HEK293 (cell line): ENCODE measurements around the gene MT1B.
A peak's percentile ranks its signal among the peaks of the same experiment; 100 is the strongest.

Source experiments
- CTCF ChIA-PET: fragments of 350-600 bp; formaldehyde crosslinking; extraction: SDS; loops from one replicate; lab custom pipeline; 2021; ENCODE audit warnings: antibody characterized with exemption; lab: Yijun Ruan, JAX
- POLR2A ChIA-PET: fragments of 300-600 bp; formaldehyde crosslinking; extraction: SDS; loops from one replicate; lab custom pipeline; 2020; ENCODE audit warnings: antibody characterized with exemption, inconsistent platforms; lab: Yijun Ruan, JAX
- H3K27ac ChIP-seq: fragments of 200-500 bp; sonication (Bioruptor generic); 2 replicates; pipeline ENCODE4 v1.5.1; 2014; ENCODE audit warnings: low read depth, low read length, control low read depth, inconsistent platforms; ENCODE audit errors: extremely low read depth
- H3K36me3 ChIP-seq, 2 experiments: fragments of 200-500 bp in 1 of 2; sonication (Bioruptor generic) in 1 of 2; 1 replicate in 1 of 2; 2 replicates in 1 of 2; pipeline ENCODE4 v1.5.1; 2014 to 2017; ENCODE audit warnings: inconsistent platforms in 2 of 2, low read length in 2 of 2; ENCODE audit not compliant: control insufficient read depth in 2 of 2, insufficient read depth in 1 of 2
- H3K4me1 ChIP-seq: fragments of 200-500 bp; sonication (Bioruptor generic); 2 replicates; pipeline ENCODE4 v1.5.1; 2014; ENCODE audit warnings: mild to moderate bottlenecking, low read length, inconsistent platforms; ENCODE audit not compliant: control insufficient read depth, insufficient read depth
- H3K4me3 ChIP-seq: 2 replicates; pipeline ENCODE4 v1.5.1; 2011; ENCODE audit warnings: low read depth, mild to moderate bottlenecking, control low read depth, low read length, moderate library complexity
- H3K9me3 ChIP-seq: fragments of 200-500 bp; sonication (Bioruptor generic); 2 replicates; pipeline ENCODE4 v1.5.1; 2014; ENCODE audit warnings: low read depth, low read length, inconsistent platforms; ENCODE audit not compliant: control insufficient read depth, insufficient read depth
- BCL6B ChIP-seq: fragments of 450-650 bp; formaldehyde crosslinking; IDR thresholded peaks from 2 replicates; pipeline ENCODE4 v1.5.1; 2017; ENCODE audit warnings: missing biosample characterization, missing genetic modification characterization
- GFI1B ChIP-seq: fragments of 450-650 bp; formaldehyde crosslinking; IDR thresholded peaks from 2 replicates; pipeline ENCODE4 v1.5.1; 2016; ENCODE audit warnings: missing biosample characterization, missing genetic modification characterization
- PRDM2 ChIP-seq: fragments of 450-650 bp; formaldehyde crosslinking; IDR thresholded peaks from 2 replicates; pipeline ENCODE4 v1.5.1; 2016; ENCODE audit warnings: missing biosample characterization, missing genetic modification characterization, borderline replicate concordance
- SP2 ChIP-seq: fragments of 450-650 bp; formaldehyde crosslinking; IDR thresholded peaks from 2 replicates; pipeline ENCODE4 v1.5.1; 2016; ENCODE audit warnings: missing biosample characterization, missing genetic modification characterization
- WT1 ChIP-seq: fragments of 450-650 bp; formaldehyde crosslinking; IDR thresholded peaks from 2 replicates; pipeline ENCODE4 v1.5.1; 2016; ENCODE audit warnings: missing biosample characterization, missing genetic modification characterization
- ZFP3 ChIP-seq: fragments of 450-650 bp; formaldehyde crosslinking; IDR thresholded peaks from 2 replicates; pipeline ENCODE4 v1.5.1; 2016; ENCODE audit warnings: low read depth, missing biosample characterization, missing genetic modification characterization
- ZIC2 ChIP-seq: fragments of 450-650 bp; formaldehyde crosslinking; IDR thresholded peaks from 2 replicates; pipeline ENCODE4 v1.5.1; 2016; ENCODE audit warnings: missing biosample characterization, missing genetic modification characterization
- ZNF121 ChIP-seq: fragments of 450-650 bp; formaldehyde crosslinking; IDR thresholded peaks from 2 replicates; pipeline ENCODE4 v1.5.1; 2016; ENCODE audit warnings: missing biosample characterization, missing genetic modification characterization
- ZNF18 ChIP-seq: fragments of 450-650 bp; formaldehyde crosslinking; IDR thresholded peaks from 2 replicates; pipeline ENCODE4 v1.5.1; 2016; ENCODE audit warnings: missing biosample characterization, missing genetic modification characterization
- ZNF19 ChIP-seq: fragments of 450-650 bp; formaldehyde crosslinking; IDR thresholded peaks from 2 replicates; pipeline ENCODE4; 2016; ENCODE audit warnings: missing biosample characterization, missing genetic modification characterization, low read depth
- ZNF2 ChIP-seq: fragments of 450-650 bp; formaldehyde crosslinking; IDR thresholded peaks from 2 replicates; pipeline ENCODE4 v1.5.1; 2016; ENCODE audit warnings: missing biosample characterization, missing genetic modification characterization
- ZNF311 ChIP-seq: fragments of 450-650 bp; formaldehyde crosslinking; IDR thresholded peaks from 2 replicates; pipeline ENCODE4 v1.5.1; 2017; ENCODE audit warnings: missing biosample characterization, missing genetic modification characterization, borderline replicate concordance
- ZNF394 ChIP-seq: fragments of 450-650 bp; formaldehyde crosslinking; IDR thresholded peaks from 2 replicates; pipeline ENCODE4 v1.5.1; 2016; ENCODE audit warnings: missing biosample characterization, missing genetic modification characterization, mild to moderate bottlenecking, moderate library complexity, borderline replicate concordance
- ZNF423 ChIP-seq: fragments of 450-650 bp; formaldehyde crosslinking; IDR thresholded peaks from 2 replicates; pipeline ENCODE4 v1.5.1; 2016; ENCODE audit warnings: missing biosample characterization, missing genetic modification characterization
- ZNF529 ChIP-seq: fragments of 450-650 bp; formaldehyde crosslinking; IDR thresholded peaks from 2 replicates; pipeline ENCODE4 v1.5.1; 2017; ENCODE audit warnings: missing genetic modification characterization, missing biosample characterization; ENCODE audit not compliant: insufficient replicate concordance

The MT1B gene

GRCh38 chr16:56657555-56658326 lies 6.1 kb downstream of the MT1B start, which contains the start of gene MT1F (continued):
- no peak for TF ChIP-seq ZNF18 (tag by site-specific recombination)
- no peak for TF ChIP-seq GFI1B (tag by site-specific recombination)
- TF ChIP-seq ZNF19 (tag by site-specific recombination) = no peak
- peak; percentile 25 for TF ChIP-seq ZIC2
- no peak for TF ChIP-seq ZNF529 (tag by site-specific recombination)
- TF ChIP-seq ZNF394 (tag by site-specific recombination) = no peak
- TF ChIP-seq ZNF423 = no peak
- no peak for TF ChIP-seq ZNF311 (tag by site-specific recombination)
- no peak for TF ChIP-seq ZNF121 (tag by site-specific recombination)
- no peak for TF ChIP-seq PRDM2 (tag by site-specific recombination)
- no peak for TF ChIP-seq WT1 (tag by site-specific recombination)
- no peak for TF ChIP-seq BCL6B (tag by site-specific recombination)
- TF ChIP-seq, all 188 proteins: peak for 19

- TF ChIP-seq ZNF2 (tag by site-specific recombination) (no peak), ZFP3 (tag by site-specific recombination) (no peak), SP2 (tag by site-specific recombination) (no peak)
- ChIA-PET POLR2A (interaction anchor here (1.2 kb wide), 2 partner anchors 24 to 50 kb away, joined by 5 to 7 read pairs; partner anchors contain the start of genes MT1X and MT2A), CTCF (interaction anchor here (0.6 kb wide), 1 partner anchor 34 kb away, joined by 5 read pairs; no protein-coding TSS in a partner anchor)
- H3K4me1 ChIP-seq = no peaks in the 10 kb centered on the region; the same call in 1 of the 2 replicates
- H3K36me3 ChIP-seq = no peaks in the 10 kb centered on the region
- no peak overlapping the region for H3K27ac ChIP-seq
- no peak overlapping the region for H3K4me3 ChIP-seq
- no peaks in the 10 kb centered on the region for H3K9me3 ChIP-seq
Measured at GRCh38 chr16:56658327-56658875, 6.7 kb downstream of the MT1B start.
